H4 (cell line): Measurements from ENCODE around the gene PAEP. TPM values are rescaled to one million over a fixed set of nuclear protein-coding genes. Genes with fewer than 3 reads are reported as not detected.
"Not testable (repeated sequence)": the region's sequence is repeated elsewhere in the genome, so short reads cannot be mapped to it uniquely, and the experiment has no call there.

Experiments
- DNase-seq: peaks from one replicate; pipeline ENCODE4 v3.0.0-alpha.2; 2015; ENCODE audit warnings: low spot score
- total RNA-seq: library from RNA; depleted of rRNA; stranded (reverse); fragments of >200 nt; shearing (Covaris generic); gene quantifications from 2 replicates; pipeline ENCODE4 v1.2.3, GENCODE V29; 2014

Gene PAEP
- total RNA-seq, 1 experiment from 2014 or later, result 2.6 TPM

GRCh38 chr9:135526089-135526729, 35.3 kb upstream of the PAEP start:
- DNase-seq, result no peak

- no peak for DNase-seq
Observed at GRCh38 chr9:135526730-135527571, 34.6 kb upstream of the PAEP start.

- DNase-seq, result not testable (repeated sequence)
Observed at GRCh38 chr9:135528842-135529435, 32.6 kb upstream of the PAEP start.

GRCh38 chr9:135530146-135530545, 31.4 kb upstream of the PAEP start:
- DNase-seq, result no peak

- no peak for DNase-seq
Observed at GRCh38 chr9:135531096-135531495, 30.5 kb upstream of the PAEP start.

GRCh38 chr9:135533113-135533512, 28.4 kb upstream of the PAEP start:
- DNase-seq, result no peak

GRCh38 chr9:135533674-135534073, 27.9 kb upstream of the PAEP start:
- DNase-seq, result no peak

- not testable (repeated sequence) for DNase-seq
Observed at GRCh38 chr9:135534192-135534711, 27.3 kb upstream of the PAEP start.

GRCh38 chr9:135534826-135535225, 26.7 kb upstream of the PAEP start:
- DNase-seq, result not testable (repeated sequence)

- not testable (repeated sequence) for DNase-seq
Observed at GRCh38 chr9:135535631-135536030, 25.9 kb upstream of the PAEP start.

GRCh38 chr9:135536216-135536615, 25.3 kb upstream of the PAEP start:
- DNase-seq, result no peak

GRCh38 chr9:135543262-135543894, 18.2 kb upstream of the PAEP start:
- DNase-seq, result not testable (repeated sequence)

- no peak for DNase-seq
Observed at GRCh38 chr9:135544981-135545635, 16.4 kb upstream of the PAEP start.

GRCh38 chr9:135545646-135546176, 15.8 kb upstream of the PAEP start, which contains the start of gene OBP2A:
Gene OBP2A, plus strand, starts transcription at chr9:135546126. Its CDS starts 55 bp downstream, at chr9:135546181.
- DNase-seq, result not testable (repeated sequence)

- not testable (repeated sequence) for DNase-seq
Observed at GRCh38 chr9:135546792-135547617, 14.6 kb upstream of the PAEP start.

GRCh38 chr9:135547756-135548736, 13.5 kb upstream of the PAEP start:
- DNase-seq, result no peak

GRCh38 chr9:135549478-135550343, 11.8 kb upstream of the PAEP start:
- DNase-seq, result not testable (repeated sequence)
